Activated CD4-positive, CD25-positive, alpha-beta regulatory T cell treated with anti-CD3 and anti-CD28 coated beads, Interleukin-2, amount 50 U/mL, for 72 hours (primary cell): ENCODE results near the gene DTNB.

Experiments
- DNase-seq: peaks from one replicate; pipeline ENCODE4 v3.0.0; 2021

DTNB gene

DNA sequence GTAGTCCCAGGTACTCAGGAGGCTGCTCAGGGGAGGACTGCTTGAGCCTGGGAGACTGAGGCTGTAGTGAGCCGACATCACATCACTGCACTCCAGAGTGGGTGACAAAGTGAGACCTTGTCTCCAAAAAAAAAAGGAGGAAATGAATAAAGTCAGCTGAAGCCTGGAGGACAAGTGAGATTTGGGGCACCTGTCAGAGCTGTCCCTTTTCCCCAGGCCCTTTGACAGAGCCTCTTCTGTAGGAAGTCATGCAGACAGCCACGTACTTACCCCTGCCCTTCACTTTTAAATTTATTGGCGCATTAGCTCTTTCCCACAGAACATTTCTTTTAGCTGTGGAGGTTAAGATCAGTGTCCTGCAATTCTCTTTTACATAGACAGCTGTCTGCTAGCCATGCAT, 180.7 kb downstream of the DTNB start:
- DNase-seq = no peak

DNA sequence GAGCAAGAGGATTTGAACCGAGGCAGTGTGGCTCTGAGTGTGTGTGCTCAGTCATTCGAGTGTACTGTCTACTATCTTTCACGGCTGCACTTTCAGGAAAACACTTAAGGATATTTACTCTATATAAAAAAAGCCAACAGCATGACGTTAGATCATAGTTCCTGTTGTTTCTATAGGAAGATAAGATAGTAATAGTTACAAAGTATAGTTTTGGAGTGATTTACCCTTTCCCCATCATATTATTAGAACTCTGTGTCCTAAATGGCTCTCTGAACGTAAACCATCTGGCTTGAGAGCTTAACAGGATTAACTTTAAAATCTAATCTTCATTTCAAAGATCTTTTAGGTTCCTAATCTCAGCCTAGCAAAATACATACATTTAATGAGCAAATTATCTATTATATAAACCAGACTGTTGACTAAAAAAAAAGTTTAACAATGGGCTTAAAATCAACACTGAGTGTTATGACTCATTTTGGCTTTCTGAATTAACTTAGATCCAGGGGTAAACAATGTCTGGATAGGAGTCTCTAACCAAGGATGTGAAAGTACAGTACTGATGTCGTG, 181.3 kb downstream of the DTNB start:
- no peak for DNase-seq

GRCh38 chr2:25491003-25491696, 182.2 kb downstream of the DTNB start:
- DNase-seq = no peak

- no peak for DNase-seq
Measured at GRCh38 chr2:25490217-25490616, 183.2 kb downstream of the DTNB start.

GRCh38 chr2:25489631-25490030, 183.7 kb downstream of the DTNB start:
- no peak for DNase-seq

GRCh38 chr2:25483607-25484266, 189.6 kb downstream of the DTNB start:
- no peak for DNase-seq

DNA sequence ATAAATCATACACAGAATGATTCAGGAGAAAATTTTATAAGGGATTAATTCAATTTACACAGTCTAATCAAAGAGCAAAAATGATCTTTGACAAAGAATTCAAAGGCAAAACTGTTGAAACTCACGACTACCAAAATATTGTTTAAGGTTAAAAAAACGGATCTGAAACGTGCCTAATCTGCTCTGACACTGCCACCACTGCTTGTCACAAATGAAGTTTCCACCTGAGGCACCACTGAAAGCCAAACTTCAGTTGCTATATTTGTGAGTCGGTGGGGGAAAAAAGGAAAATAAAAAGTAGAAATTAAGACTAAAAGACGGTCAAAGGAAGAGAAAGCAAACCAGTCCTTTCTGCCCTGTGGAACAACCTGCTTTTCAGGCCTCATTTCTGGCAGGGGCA, 191.0 kb downstream of the DTNB start:
- DNase-seq = no peak

DNA sequence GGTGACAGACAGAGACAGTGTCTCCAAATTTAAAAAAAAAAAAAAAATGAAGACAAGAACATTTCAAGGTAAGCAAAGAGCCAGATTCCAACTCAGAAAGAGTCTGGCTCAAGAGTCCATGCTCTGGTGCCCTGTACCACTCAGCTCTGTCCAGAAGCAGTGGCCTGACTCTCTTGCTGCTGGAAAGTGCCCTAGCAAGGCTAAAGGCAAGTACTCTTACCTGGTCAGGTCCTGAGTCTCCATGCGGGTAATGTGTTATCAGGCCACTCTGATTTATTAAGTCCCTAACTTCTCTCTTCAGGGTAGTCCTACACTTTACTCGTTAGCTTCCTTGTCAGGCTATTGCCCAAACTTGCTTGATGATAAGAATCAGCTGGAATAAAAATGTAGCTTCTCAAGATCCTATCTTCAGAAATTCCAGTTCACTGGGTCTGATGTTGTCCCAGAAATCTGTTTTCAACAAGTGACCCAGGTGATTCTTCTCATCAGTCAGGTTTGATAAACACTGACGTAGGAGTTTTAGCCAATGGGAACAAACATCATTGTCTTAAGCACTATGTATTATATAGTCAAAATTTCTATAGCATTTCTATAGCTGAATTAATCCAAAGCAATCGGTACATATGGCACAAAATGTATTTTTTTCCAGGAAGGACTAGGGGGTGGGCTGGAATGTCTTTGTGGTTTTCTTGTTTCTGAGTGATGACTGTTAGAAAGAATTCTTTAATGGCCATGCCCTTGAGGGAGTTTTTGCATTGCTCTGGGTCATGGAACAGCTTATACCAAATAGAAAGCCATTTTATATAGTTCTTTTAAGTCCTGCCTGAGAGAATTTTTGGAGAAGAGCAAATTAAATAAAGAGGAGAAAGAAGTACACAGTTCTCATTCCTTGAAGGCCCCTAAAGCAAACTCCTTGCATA, 191.7 kb downstream of the DTNB start:
- DNase-seq = no peak

DNA sequence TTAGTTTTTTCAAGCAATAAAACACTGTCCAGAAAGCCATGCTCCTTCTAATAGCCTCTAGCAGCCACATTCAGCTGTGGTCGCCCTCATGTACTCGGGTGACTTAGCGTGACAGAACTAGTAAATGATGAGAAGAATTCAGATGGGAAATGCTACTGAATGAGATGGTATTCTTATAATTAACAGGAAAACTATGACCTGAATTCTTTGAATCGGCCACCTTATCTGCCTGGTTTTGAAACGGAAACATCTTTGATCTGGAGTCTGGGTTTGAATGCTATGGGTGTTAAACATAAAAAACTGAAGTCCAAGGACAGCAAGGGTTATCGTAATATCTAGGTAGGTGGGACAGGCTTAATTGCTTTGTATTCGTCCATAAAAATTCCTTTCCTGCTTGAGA, 192.8 kb downstream of the DTNB start:
- no peak for DNase-seq

- DNase-seq = no peak
Measured at GRCh38 chr2:25479761-25480160, 193.6 kb downstream of the DTNB start.

DNA sequence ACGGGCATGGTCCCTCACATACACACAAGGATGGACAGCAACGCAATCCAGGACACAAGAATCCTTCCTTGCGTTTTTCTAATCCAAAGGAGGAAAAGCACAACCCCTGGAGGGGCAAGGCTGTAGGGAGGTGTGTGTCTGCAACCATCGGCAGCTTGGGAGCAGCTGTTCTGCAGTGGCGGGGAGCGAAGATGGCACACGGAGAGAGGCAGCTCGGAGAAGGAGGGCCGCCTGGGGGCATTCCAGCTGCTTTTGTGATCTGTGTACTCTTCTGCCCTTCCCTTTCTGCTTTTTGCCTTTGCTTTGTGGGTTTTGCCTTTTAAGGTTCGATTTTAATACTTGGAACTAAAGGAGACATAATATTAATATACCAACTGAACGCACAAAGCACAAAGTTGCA, 194.6 kb downstream of the DTNB start:
- no peak for DNase-seq

- no peak for DNase-seq
Measured at GRCh38 chr2:25473758-25474340, 199.5 kb downstream of the DTNB start.

DNA sequence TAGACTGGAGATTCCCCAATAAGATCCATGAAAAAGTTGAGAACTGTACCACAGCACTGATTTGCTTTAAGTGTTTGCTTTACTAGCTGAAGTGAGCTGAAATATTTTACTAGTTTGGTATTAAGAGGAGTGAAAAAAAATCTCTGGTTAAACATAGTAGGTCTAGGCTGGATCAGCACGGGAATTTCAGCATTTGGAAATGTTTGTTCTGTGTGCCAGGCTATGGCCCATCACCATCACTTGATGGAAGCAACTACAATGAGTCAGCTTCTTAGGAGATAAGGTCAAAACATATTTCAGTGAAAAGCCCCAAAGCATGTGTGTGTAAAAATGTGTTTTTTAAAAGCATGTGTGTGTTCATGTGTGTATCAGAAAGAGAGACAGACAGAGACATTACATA, 200.2 kb downstream of the DTNB start:
- DNase-seq = no peak

DNA sequence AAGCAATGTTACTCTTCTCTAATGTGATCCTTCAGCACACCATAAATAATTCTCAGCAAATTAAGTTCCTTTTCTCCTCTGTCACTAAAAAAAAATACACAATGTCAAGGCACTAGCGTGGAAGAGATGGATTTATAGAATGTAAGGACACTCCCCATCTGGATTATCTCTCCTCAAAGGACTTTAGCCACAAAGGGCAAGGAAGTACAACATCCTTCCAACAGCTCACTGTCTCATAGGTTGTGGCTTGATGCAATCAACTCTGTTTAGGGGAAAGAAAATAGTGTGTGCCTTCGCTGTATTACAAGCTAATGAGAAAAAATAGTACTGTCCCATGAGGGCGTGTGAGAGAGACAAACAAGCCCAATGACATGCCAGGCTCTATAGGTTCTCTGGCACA, 202.6 kb downstream of the DTNB start:
- DNase-seq = no peak

DNA sequence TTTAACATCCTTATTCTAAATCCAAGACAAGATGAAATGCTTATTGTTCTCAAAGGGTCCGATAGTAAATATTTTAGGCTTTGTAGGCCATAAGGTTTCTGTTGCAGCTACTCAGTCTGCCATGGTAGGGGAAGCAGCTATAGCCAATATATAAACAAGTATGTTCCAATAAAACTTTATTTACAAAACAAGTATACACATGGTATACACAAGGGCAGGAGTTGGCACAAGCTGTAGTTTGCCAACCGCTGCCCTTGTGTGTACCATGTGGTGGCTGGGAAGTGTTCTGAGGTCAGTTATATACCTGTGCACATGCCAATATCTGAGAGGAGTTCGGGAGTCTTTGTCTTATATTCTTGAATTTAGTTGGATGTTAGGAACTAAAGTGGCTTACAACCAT, 205.6 kb downstream of the DTNB start:
- DNase-seq = no peak

DNA sequence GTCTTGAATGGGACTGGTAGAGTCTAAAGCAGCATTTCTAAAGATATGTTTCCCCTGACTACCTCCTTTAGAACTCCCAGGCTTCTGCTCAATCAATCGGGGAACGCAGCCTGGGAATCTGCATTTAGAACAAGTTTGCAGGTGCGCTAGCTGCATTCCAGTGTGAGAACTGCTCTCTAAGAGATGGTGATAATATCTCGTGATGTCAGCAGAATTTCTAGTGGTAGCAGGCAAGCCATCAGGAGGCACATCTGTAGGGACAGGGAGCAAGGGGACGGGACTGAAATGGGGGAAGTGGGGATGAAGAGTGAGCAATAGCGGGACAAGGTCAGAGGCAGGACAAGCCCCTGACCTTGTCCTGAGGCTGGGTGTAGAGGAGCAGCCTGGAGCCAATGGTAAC, 211.4 kb downstream of the DTNB start:
- no peak for DNase-seq

DNA sequence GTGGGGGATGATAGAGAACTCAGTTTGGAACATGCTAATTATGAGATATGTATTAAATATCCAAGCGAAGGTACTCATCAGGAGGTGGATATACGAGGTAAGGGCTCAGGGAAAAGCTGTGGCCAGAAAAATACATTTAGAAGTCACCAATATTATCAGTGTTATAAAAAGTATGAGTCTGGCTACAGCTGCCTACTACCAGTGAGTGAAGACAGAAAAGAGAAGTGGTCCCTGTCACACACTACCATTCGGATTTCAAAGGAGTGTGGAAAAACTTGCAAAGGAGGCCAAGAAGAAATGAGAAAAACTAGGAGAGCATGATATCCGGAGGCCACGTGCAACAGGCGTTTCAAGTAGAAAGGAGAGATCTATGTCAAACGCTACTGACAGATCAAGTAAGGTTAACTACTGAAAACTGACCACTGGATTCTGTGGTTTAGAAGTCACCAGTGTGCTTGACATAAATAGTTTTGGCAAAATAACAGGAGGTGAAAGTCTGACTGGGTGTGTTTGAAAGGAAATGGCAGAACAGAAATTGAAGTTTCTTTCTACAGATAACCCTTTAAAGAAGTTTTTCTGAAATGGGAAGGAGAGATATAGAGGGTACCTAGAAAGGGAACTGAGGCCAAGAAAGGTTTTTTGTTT, 213.0 kb downstream of the DTNB start:
- no peak for DNase-seq

DNA sequence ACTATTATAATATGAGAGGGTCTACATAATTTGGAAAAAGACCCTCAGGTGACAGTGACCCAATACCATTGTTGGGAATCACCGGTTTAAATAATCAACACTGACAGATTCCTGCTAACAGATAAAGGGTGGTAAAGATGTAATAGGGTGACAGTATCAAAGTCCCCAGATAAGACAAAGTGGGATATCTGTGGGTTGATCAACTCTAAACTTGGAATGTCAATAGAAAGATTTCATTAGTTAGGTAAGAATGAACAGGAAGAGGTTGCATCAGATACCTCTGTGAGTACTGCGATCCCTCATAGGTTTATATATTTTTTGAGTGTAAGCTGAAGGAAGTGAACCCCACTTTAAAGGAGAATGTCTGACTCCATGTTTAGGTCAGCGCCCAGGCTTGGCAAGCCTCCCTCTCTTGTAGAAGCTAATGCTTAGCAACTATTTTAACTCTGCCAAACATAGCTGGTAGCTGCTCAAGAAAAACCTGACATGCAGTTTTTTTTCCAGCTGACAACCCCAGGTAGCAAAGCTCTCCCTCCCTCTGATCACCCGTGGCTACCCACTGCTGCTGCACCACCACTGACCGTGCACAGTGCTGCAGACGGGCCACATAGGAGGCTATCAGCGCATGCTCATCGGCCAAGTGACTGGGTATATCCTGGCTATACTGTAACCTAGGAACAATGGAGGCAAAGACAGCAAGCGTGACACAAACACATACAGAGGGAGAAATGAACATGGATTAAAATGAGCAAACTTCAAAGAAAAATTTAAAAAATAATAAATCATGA, 218.4 kb downstream of the DTNB start:
- DNase-seq = no peak

DNA sequence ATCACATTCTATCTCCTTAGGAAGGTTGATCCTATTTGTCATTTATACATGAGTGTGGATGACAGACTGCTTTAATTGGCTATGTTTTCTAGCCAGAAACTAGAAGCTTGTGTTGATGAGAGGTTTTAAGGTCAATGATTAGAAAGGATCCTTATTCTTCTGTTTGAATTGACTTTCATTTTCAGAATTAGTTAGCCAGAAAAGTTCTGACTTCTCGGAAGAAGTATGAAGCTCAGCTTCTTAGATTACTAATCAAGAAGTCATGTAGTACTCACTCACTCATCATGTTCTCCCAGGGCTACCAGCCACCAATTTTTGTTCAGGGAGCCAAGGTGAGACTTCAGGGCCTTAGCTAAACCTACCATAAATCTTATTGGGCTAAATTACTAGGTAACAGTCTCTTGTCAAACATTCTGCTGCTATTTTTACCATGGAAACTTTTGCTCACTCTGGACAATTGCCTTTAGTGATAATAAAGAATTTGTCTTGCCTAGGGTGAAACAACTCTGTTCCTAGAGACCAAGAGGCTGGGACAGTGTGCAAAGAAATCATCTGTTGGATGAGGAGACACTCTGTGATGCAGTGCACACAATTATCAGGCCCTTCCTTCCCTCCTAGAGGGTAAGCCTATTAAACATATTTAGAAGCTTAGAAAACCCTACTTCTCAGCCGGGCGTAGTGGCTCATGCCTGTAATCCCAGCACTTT, 220.0 kb downstream of the DTNB start:
- DNase-seq = no peak

GRCh38 chr2:25448808-25449207, 224.6 kb downstream of the DTNB start:
- DNase-seq = no peak

DNA sequence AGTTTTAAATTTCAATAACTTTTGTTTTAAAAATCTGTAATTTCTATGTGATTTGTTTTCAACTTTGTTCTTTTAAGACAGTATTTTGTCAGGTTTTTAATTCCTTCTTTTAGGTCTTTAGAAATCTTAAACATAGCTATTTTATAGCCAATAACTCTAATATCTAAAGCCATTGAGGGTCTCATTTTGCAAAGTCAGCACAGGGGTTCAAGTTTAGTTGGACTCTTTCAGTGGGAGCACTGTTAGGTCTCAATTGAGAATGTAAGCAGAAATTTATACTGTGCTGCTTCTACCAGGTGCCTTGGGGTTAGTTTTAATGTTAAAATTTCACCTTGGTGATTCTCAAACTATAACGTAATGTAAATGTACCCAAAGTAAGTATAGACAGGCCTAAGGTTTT, 226.4 kb downstream of the DTNB start:
- DNase-seq = no peak
